Body of pancreas (tissue), 4 donors: ENCODE measurements around the gene MSI2. TPM values are rescaled to one million over a fixed set of nuclear protein-coding genes. Genes with fewer than 3 reads are reported as not detected.

Experiments used
- ATAC-seq: fragments of 150-250 bp; one replicate; pipeline ENCODE4 v1.9.1; 2016
- DNase-seq, 4 donors: peaks; one replicate each; pipeline ENCODE4 v3.0.0-alpha.2; 2019
- H3K27ac ChIP-seq, 4 donors: fragments of 200-600 bp; sonication (generic); 1 replicate in 3 of 4; 2 replicates in 1 of 4; pipeline versions ENCODE4 v1.5.1 to v1.6.1; 2016 to 2019; ENCODE audit warnings: mild to moderate bottlenecking in 1 of 4, mixed read lengths in 1 of 4, moderate library complexity in 1 of 4
- H3K27me3 ChIP-seq, 2 donors: fragments of 200-600 bp; sonication (generic); one replicate each; pipeline ENCODE4 v1.6.0; 2016; ENCODE audit warnings: mild to moderate bottlenecking in 1 of 2
- H3K36me3 ChIP-seq, 2 donors: fragments of 200-600 bp; sonication (generic); replicated peaks in 1 of 2; 2 replicates each; pipeline ENCODE4 v1.5.1; 2016; ENCODE audit warnings: low read depth in 2 of 2; ENCODE audit not compliant: insufficient read depth in 1 of 2
- H3K4me1 ChIP-seq: fragments of 200-600 bp; sonication (generic); one replicate; pipeline ENCODE4 v1.6.0; 2016
- H3K4me3 ChIP-seq, 2 donors: fragments of 200-600 bp; sonication (generic); 1 replicate in 1 of 2; 2 replicates in 1 of 2; pipeline ENCODE4 v1.5.1; 2016 to 2019
- H3K9me3 ChIP-seq, 3 donors: fragments of 200-600 bp; sonication (generic); 1 replicate in 2 of 3; 2 replicates in 1 of 3; pipeline ENCODE4 v1.5.1; 2016
- CTCF ChIP-seq, 7 experiments: fragments of 450-650 bp in 4 of 7; fragments of 200-600 bp in 3 of 7; sonication (generic) in 3 of 7; IDR thresholded peaks; one replicate each; pipeline ENCODE4 v1.5.1; 2016 to 2019; ENCODE audit warnings: antibody characterized with exemption in 7 of 7
- POLR2A ChIP-seq, 3 donors: fragments of 450-650 bp; IDR thresholded peaks; one replicate each; pipeline ENCODE4 v1.6.1; 2016; ENCODE audit warnings: antibody characterized with exemption in 3 of 3, mild to moderate bottlenecking in 2 of 3
- WGBS, 2 donors: methylation state at CpG; one replicate each; pipeline ENCODE4 v1.1.5; 2017; 5-methylcytosine and 5-hydroxymethylcytosine counted together
- intact Hi-C: fragments of 100-400 bp; cut with DNase I; formaldehyde crosslinking; loops from one replicate; pipeline ENCODE4 v1.15.1; 2023
- total RNA-seq, 2 donors: library from RNA; depleted of rRNA; stranded (reverse); fragments of >200 nt; gene quantifications; one replicate each; pipeline ENCODE4 v1.1.0, GENCODE V29; 2016

The MSI2 gene
- total RNA-seq, 2 donors from 2014 or later: 21.1 to 28.5 TPM

- H3K27me3 ChIP-seq: no peaks in the 10 kb centered on the region
- no peaks in the 10 kb centered on the region for H3K9me3 ChIP-seq
- ATAC-seq (no peak), DNase-seq (no peak)
- no peaks in the 10 kb centered on the region for H3K36me3 ChIP-seq
- 52 to 66% methylated on average over 3 of the region's 3 CpGs for WGBS, 2 donors
- TF ChIP-seq CTCF (IDR thresholded peaks at IDR 0.05) (no peak), POLR2A (IDR thresholded peaks at IDR 0.05) (no peak)
- intact Hi-C loops: no loop called here
- no peak overlapping the region for H3K4me3 ChIP-seq
- no peak overlapping the region for H3K27ac ChIP-seq
- H3K4me1 ChIP-seq: peaks cover 12% of the 10 kb centered on the region
Measured at GRCh38 chr17:57259306-57259705, 3.0 kb downstream of the MSI2 start.

- DNase-seq (no peak), ATAC-seq (no peak)
- H3K27ac ChIP-seq: no peak overlapping the region
- TF ChIP-seq CTCF (IDR thresholded peaks at IDR 0.05) (no peak), POLR2A (IDR thresholded peaks at IDR 0.05) (no peak)
- H3K36me3 ChIP-seq: no peaks in the 10 kb centered on the region
- H3K9me3 ChIP-seq: no peaks in the 10 kb centered on the region
- H3K4me3 ChIP-seq: no peak overlapping the region
- H3K4me1 ChIP-seq: peaks cover 12% of the 10 kb centered on the region
- intact Hi-C loops: no loop called here
- H3K27me3 ChIP-seq: no peaks in the 10 kb centered on the region
- WGBS, 2 donors: 54 to 62% methylated on average over 4 of the region's 4 CpGs
Measured at GRCh38 chr17:57259817-57260216, 3.5 kb downstream of the MSI2 start.

GRCh38 chr17:57260325-57261083, 4.2 kb downstream of the MSI2 start:
- intact Hi-C loops: no loop called here
- Histone ChIP-seq H3K4me1 (peaks cover 12% of the 10 kb centered on the region), H3K36me3 (no peaks in the 10 kb centered on the region), H3K27ac (no peak overlapping the region), H3K9me3 (no peaks in the 10 kb centered on the region), H3K4me3 (no peak overlapping the region), H3K27me3 (no peaks in the 10 kb centered on the region)
- DNase-seq: no peak
- TF ChIP-seq CTCF (IDR thresholded peaks at IDR 0.05): no peak
- TF ChIP-seq POLR2A (IDR thresholded peaks at IDR 0.05): no peak
- WGBS, 2 donors: 67 to 75% methylated on average over 7 of the region's 7 CpGs
- no peak for ATAC-seq

- H3K9me3 ChIP-seq: no peaks in the 10 kb centered on the region
- H3K27me3 ChIP-seq: no peaks in the 10 kb centered on the region
- ATAC-seq (no peak), DNase-seq (no peak)
- H3K4me3 ChIP-seq: no peak overlapping the region
- 58 to 61% methylated on average over 4 of the region's 4 CpGs for WGBS, 2 donors
- intact Hi-C loops: no loop called here
- peaks cover 12% of the 10 kb centered on the region for H3K4me1 ChIP-seq
- no peak for TF ChIP-seq POLR2A (IDR thresholded peaks at IDR 0.05)
- no peak for TF ChIP-seq CTCF (IDR thresholded peaks at IDR 0.05)
- H3K36me3 ChIP-seq: no peaks in the 10 kb centered on the region
- H3K27ac ChIP-seq: no peak overlapping the region
Measured at GRCh38 chr17:57261084-57261461, 4.8 kb downstream of the MSI2 start.

- intact Hi-C loops: no loop called here
- no peak for ATAC-seq
- 95 to 100% methylated on average over 1 of the region's 1 CpG for WGBS, 2 donors
Measured at GRCh38 chr17:57262557-57262956, 6.2 kb downstream of the MSI2 start.

More at GRCh38 chr17:57262557-57262956, 6.2 kb downstream of the MSI2 start:
- no peaks in the 10 kb centered on the region for H3K27me3 ChIP-seq
- no peak for DNase-seq
- H3K9me3 ChIP-seq: no peaks in the 10 kb centered on the region
- H3K4me3 ChIP-seq: no peak overlapping the region
- no peak overlapping the region for H3K27ac ChIP-seq
- peaks cover 12% of the 10 kb centered on the region for H3K4me1 ChIP-seq
- no peaks in the 10 kb centered on the region for H3K36me3 ChIP-seq
- no peak for TF ChIP-seq CTCF (IDR thresholded peaks at IDR 0.05)
- TF ChIP-seq POLR2A (IDR thresholded peaks at IDR 0.05): no peak
